NCI-H460 (cell line): ENCODE data around the gene RAB20. TPM values are rescaled to one million over a fixed set of nuclear protein-coding genes. Genes with fewer than 3 reads are reported as not detected.
A peak's percentile ranks its signal among the peaks of the same experiment; 100 is the strongest.

Experiments
- DNase-seq: peaks from one replicate; pipeline ENCODE4 v3.0.0-alpha.2; 2016; ENCODE audit warnings: low read depth; ENCODE audit errors: extremely low read depth
- total RNA-seq: library from RNA; depleted of rRNA; stranded (reverse); fragments of >200 nt; shearing (Covaris generic); gene quantifications from 2 replicates; pipeline ENCODE4 v1.2.3, GENCODE V29; 2014

RAB20 gene
- total RNA-seq, 1 experiment from 2014 or later, result 88.6 TPM

DNA sequence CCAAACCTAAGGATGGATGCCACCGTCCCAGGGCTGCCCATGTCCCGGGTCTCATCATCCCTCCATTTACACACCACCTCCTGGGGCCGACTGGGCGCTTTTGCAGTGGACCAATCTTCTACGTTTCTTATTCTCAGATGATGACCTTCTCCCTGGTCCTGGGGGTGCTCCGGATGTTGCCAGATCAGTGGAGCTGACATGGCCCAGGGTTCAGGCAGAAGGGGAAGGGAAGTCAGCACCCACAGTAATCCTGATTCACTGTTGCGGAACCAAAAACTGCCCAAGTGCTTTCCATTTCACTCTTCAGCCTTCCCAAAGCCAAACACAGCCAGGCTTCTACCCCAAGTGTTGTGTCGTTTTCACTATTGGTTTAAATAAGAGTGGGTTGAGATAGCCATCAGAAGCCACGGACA is 29.8 kb downstream of the RAB20 start:
- no peak for DNase-seq

DNA sequence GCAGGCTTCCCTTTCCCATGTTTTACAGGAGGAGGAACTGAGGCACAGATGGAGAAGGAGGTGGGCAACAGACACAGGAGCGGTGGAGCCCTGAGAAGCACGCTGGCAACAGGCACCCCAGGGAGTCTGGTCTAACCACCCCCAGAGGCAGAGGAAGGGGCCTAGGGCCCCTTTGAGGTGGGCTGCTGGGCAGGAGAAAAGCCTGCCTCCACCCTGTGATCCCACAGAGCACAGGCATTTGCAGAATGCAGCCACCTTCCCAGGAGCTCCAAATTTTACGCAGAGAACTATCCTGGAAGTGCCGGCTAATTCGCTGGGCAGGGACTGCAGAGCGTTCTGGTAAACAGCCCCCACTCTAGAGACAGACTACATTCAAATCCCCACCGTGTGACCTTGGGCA is 30.4 kb downstream of the RAB20 start:
- no peak for DNase-seq

DNA sequence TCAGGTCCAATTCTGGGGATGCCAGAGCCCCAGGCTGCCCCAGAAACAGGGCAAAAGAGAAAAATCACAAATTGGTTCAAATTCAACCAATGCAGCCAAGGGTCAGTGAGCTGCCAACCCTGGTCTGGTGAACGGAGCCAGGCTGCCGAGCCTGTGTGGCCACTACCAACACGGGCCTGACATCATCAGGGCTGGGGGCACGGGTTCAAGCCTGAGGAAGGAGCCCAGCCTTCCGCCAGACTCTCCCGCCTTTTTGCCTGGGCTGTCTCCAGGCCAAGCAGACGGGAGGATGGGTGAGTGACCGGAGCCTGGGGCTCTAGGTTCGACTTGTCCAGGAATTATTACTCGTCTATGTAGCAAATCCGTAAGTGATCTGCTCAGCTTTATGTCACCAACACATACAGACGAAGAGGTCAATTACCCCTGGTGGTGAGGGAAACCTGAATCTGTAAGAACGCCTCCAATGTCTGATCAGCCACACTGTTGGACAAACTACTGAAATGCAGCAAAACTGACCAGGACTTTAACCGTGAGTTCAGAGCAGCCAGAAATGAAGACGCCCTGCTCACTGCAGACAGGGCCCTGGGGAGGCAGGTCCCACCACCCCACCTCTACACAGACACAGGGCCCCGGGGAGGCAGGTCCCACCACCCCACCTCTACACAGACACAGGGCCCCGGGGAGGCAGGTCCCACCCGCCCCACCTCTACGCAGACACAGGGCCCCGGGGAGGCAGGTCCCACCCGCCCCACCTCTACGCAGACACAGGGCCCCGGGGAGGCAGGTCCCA is 31.8 kb downstream of the RAB20 start:
- DNase-seq, result peak; percentile 72

DNA sequence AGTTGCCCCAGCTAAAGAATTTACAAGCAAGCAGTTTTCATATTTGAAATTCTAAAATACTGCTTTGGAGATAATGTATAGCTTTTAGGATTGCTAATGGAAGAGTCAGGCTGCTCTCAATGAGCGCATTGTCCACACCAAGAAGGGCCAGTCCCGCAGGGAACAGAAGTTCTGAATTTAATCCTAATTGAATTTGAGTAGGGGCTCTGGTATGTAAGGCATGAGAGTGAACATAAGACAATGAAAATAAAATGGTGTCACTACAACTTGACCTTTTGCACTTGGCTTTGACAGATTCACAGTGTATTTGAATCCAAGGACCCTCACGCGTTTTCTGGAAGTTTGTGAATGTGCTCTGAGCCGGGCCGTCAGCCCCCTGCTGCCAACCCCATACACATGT is 32.6 kb downstream of the RAB20 start:
- no peak for DNase-seq

DNA sequence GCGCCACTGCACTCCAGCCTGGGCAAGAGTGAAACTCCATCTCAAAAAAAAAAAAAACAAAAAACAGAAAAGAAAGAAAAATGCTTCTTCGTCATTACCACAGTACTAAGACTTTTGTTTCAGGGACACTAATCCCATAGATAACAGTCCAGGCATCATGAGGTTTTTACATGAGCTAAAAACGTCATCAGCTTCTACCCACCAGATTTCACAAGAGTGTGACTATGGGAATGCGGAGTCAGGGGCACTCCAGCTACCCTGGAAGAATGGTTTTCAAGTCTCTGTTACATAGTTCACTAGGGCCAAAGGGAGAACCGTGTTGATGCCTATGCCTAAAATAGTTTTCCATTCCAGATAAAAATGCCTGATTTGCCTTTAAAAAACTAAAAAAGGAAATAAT is 33.2 kb downstream of the RAB20 start:
- DNase-seq, result peak; percentile 95

DNA sequence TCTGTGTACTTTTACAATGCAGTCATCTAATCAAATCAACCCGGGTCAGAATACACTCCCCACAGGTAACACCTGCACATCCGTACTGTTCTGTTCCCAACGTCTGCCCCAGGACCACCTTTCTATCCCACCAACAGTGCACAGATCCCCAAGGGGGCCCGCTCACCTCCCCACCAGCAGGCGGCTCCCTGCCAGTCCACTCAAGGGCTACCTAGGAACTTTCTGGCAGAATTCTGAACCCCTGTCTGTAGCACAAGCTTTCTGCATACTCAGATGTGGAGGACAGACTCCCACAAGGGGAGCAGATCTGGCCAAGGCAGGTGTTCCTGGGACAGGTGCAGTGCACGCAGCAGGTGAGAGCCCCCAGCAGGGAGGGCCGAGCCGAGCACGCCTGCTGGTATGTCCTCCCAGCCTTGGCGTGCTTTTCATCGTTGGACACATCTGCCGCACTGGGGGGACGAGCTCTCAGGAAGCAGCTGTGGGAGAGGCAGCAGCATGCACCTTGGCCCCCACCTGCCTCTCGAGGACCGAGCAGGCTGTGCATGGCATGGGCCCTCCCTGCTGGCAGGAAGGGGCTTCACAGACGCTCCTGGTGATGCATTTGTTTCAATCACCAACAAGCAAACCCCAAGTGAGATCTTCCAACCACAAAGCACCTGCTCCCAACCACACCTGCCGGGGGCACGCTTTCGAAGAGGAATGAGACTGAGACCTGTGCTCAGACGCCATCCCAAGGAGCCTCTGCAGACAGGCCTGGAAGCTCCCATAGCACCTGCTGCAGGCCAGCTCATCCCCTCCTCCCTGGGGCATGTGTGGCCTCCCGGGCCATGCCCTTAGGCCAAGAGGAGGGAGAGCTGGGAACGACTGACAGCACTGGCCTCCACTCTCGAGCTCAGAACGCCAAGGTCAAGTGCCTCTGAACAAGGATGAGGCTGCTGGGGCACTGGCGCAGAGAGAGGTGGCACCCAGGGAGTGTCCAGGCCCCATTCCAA is 35.9 kb downstream of the RAB20 start:
- DNase-seq, result no peak

DNA sequence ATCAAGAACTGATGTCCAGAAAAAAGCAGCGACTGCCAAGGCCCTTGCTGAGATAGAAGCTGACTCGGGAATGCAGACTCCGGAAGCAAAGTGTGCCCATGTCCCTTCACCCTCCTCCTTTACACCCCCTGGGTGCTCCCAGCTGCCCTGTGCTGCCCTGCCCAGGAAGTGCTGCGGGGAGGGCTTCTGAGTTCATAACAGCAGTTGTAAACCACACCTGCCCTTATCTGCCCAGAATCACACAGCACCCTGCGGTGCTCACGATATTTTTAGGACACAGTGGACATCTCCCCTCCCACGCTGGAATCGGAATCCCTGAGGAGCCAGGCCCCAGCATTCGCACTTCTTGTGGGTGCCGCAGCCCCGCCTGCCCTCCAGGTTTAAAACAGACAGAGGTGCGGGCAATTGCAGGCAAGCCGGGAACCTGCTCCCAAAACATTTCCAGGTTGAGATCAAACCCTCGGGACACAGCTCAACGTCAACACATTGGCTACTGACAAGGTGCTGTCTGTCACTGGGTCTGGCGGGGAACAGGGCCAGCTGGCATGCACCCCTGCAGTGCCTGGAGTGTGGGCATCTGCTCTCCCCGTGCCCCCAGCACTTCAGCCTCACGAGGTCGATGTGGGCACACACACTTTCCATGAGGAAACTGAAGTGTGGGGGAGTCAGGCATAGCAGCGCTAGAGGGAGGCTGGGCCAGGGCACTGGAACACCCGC is 36.8 kb downstream of the RAB20 start:
- DNase-seq, result peak; percentile 69

DNA sequence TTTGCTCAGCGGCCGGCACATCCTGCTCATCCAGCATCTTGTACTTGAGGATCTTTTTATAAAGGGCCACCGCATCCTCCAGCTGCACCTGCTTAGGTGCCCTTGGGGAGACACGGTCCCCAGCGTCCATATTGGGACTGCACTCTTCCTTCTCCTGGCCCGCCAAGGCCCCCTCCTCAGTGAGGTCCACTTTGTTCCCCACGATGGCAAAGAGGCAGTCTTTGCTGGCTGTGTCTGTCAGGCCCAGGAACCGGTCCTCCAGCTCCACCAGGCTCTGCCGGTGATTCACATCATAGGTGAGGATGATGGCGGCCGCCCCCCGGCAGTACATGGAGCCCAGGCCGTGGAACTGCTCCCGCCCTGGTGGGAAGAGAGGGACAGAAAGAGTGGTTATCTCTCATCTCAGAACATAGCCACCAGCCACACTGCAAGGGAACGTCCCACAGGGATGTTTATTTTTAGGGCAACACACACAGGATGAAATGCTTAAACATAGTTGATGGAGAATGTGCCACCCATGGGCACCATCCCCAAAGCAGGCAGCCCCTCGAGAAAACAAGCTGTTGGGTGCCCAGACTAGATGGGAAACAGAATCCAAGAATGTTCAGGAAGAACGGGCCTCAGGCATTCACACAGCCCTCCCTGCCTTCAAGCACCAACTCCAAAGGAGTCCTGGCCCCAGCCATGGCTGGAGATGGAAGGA is 37.5 kb downstream of the RAB20 start:
- DNase-seq, result no peak

DNA sequence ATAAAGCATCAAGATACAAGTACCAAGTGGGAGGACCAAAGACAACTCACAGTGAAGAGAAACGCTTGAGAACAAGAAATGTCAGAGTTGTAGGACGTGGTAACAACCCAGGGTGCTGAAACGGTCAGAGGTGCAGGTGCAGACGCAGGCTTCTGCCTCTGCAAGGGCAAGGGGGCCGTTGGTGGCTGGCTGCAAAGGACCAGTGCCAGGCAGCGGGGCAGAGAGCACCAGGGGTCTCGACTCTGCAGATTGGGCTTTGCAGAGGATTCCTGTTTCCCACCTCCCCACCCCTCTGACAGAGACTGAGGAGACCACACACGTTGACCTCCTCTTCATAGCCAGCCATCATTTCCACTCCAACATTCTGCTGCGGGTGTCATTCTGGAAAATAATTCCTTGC is 38.3 kb downstream of the RAB20 start:
- DNase-seq, result no peak

DNA sequence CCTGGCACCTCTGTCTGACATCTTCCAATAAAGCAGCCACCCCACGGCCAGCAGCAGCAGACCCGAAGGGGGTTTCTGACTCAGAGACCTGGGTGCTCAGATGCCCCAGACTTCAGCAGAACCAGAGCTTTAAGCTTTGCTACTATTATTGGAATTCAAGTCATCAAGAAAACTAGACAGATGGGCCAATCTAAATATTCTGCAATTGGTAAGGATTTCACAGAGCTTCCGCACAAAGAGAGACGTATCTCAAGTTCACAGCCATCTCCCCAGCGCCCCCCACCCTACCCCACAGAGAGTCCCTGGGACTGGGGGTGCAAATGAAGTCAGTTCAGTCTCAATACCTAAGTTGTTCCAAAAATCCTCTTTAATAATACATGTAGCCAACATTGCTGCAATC is 38.8 kb downstream of the RAB20 start:
- no peak for DNase-seq

DNA sequence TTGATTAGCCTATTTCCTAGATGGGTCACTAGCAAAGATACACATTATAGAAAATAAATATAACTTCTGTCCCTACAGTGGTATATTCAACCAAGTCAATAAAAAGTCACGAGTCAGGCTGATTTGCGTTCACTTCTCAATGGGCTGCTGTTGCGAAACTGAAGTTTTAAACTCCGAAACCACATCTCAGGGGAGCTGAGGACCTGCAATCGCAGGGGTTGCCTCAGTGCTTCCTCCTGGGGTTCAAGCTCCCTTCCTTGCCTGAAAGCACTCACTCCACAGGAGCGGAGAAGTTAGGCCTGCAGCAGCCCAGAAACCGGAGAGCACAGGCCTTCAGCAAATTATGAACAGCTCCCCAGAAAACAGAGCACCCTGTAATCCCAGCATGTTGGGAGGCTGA is 39.6 kb downstream of the RAB20 start:
- no peak for DNase-seq

DNA sequence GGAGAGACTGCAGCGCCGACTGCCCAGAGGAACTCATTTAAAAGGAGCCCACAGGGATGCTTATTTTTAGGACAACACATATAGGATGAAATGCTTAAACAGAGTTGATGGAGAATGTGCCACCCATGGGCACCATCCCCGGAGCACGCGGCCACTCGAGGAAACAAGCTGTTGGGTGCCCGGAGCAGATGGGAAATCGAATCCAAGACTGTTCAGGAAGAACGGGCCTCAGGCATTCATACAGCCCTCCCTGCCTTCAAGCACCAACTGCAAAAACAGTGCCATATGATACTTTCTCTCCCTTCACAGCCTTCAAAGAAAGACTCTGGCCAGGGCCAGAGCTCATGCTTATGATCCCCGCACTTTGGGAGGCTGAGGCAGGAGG is 40.2 kb downstream of the RAB20 start:
- no peak for DNase-seq

DNA sequence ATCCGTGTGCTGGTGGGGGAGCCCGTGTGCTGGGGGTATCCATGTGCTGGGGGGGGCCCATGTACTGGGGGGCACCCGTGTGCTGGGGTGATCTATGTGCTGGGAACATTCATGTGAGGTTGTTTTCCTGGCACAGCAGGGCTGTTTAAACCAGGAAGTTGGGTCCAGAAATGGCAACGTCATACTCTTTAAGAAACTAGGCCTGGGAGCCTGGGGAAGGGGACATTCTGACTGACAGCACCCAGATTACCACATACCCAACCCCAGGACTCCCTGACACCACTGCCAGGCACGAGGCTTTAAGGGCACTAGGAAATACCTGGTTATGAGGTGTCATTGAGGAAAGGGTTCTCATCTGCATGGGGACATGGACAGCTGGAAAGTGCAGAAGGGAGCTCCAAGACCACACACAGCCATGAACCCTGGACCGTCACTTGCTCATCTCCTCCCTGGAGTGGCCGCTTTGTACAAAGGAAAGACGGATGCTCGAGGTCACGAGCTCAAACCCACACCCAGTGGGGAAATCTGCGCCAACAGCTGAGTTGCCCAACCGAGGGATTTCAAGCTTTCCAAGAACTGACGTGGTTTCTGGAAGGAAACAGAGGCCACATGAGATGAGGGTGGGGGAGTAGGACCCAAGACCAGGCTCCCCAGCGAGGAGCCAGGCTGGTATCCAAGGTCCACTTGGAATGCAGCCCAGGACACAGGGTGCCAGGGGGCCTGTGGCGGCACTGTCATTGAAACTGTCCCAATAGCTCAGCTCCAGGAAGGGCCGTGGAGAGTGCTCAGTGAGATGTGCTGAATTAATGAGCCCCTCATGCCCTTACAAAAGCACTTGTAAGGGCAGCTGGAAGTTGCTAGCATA is 40.9 kb downstream of the RAB20 start:
- DNase-seq, result peak; percentile 86

DNA sequence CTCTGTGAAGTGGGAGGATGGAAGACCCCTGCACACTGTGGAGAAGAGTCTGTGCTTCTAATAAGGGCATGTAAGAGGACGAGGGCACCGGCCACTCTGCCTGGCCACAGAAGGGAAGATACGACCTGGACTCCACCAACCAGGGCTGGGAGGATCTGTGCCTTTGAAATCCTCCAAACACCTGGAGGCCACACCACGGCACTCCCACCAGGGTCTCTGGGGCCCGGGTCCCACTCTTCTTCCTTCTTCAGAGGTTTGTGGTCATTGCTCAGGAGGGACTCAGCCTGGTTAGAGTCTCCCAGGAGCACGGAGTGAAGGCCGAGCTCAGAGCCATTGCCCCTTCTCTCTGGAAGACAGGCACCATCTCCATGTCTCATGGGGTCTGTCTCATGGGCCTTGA is 42.0 kb downstream of the RAB20 start:
- DNase-seq, result no peak

DNA sequence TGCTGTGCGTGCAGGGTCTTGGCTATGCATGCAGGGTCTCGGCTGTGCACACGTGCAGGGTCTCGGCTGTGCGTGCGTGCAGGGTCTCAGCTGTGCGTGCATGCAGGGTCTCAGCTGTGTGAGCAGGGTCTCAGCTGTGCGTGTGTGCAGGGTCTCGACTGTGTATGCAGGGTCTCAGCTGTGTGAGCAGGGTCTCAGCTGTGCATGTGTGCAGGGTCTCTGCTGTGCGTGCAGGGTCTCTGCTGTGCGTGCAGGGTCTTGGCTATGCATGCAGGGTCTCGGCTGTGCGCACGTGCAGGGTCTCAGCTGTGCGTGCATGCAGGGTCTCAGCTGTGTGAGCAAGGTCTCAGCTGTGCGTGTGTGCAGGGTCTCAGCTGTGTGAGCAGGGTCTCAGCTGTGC is 42.5 kb downstream of the RAB20 start:
- no peak for DNase-seq

DNA sequence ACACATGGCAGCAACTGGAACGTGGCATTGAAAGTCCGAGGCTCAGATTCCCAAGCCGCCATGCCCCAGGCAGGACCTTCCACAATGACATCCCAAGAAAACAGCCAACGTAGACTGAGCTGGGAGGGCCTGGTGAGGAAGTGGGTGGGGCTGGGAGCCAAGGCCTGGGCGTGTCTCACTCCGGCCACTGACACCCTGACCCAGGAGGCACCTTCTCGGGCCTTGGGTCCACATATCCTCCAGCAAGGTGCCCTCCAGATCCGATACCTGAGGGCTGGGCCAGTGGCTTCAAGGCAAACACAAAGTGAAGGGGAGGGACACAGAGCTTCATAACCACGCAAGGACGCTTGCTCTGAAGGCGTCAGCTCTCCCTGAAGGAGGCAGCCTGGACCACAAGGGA is 43.0 kb downstream of the RAB20 start:
- DNase-seq, result no peak

DNA sequence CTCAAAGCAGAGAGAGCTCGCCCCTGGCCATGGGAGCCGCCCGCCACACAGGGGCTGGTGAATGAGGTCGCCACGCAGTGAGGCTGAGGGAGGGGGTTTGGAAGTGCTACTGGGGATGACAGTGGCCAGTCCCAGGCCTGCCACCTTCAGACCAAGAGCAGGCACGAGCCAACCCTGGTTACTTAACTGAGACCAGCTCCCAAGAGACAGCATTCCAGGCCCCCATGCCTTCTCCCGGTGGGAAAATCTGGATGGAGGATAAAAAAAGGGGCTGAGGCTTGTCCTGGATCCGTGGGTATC is 43.3 kb downstream of the RAB20 start:
- DNase-seq, result no peak

DNA sequence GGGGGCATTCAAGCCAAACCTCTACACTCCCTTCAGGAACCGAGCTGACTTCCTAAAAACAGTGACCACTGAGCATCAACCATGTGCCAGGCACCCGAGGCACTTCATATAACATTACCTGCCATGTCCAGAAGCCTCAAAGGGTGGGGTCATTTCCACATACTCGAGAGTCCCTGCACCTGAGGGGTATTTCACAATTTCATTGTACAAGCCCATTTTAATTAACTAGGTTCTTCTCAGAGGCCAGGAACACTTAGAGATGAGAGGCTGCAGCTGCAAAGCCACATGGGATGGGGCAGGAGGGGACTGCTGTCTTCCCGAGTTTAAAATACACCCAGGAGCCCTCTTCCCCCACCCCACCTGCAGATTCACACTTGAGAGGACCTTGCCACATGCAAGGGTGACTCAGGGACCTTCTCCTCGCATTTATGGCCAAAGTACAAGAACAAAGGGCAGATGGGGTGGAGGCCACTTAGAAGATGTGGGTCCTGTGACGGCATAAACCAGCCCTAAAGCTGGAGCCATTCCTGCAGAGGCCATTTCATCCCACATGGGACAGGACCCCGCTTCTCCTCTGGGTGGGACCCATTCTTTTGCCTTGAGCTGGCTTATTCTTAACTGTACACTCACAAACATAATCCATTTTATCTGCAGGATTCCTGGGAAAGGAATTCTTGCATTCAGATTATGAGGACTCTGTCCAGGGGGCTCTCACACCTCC is 43.9 kb downstream of the RAB20 start:
- DNase-seq, result no peak

DNA sequence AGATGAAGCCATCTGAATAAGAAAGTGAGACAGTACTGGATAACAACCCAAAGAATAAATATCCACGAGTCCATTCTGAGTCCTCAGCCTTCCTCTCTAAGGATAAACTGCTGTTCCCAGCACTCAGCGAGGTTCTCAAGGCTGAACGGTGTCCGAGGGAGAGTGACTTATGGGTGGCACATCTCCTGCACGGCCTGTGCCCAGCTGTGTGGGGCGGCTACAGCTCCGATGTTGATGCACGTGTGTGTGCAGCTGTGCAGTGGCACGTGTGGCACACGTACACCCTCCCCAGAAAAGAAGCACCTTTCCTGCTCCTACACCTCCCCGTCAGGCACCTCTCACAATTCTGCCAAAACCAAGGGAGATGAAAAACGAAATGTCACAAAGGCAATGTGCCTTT is 45.0 kb downstream of the RAB20 start:
- no peak for DNase-seq
